Erythroblast (primary cell): ENCODE measurements around the gene FUBP3.

ENCODE experiments used
- GATA1 ChIP-seq: IDR thresholded peaks from 2 replicates; pipeline ENCODE4 v1.6.1; 2011; ENCODE audit warnings: low read depth, mild to moderate bottlenecking, control low read depth, low read length, moderate library complexity
- POLR2A ChIP-seq: IDR thresholded peaks from 2 replicates; pipeline ENCODE4 v1.6.1; 2011; ENCODE audit warnings: mild to moderate bottlenecking, low read length

GRCh38 chr9:130588416-130588815, 9.0 kb downstream of the FUBP3 start:
- TF ChIP-seq POLR2A (no peak), GATA1 (no peak)
